ENCODE data around the gene IMMP2L.
A peak's percentile ranks its signal among the peaks of the same experiment; 100 is the strongest.

Gene IMMP2L

GRCh38 chr7:111199643-111200042 is 362.6 kb downstream of the IMMP2L start:
- no peak overlapping the region for H3K9ac ChIP-seq (ENCODE audit: low read depth, low read length, poor library complexity, severe bottlenecking)
- H3F3A ChIP-seq (ENCODE audit: low read depth) = 0 out of 2 replicates have a peak, but pooled peaks cover 2% of the 10 kb centered on the region
- no peaks in the 10 kb centered on the region for H4K20me1 ChIP-seq (ENCODE audit: insufficient read depth, low read length, poor library complexity, severe bottlenecking)
- H3K36me3 ChIP-seq (ENCODE audit: insufficient read depth, low read length) = no peaks in the 10 kb centered on the region
- peak overlapping the region; percentile 58 for H3K4me2 ChIP-seq (ENCODE audit: low read depth, low read length, poor library complexity, severe bottlenecking)
- no peak overlapping the region for H2AFZ ChIP-seq (ENCODE audit: low read length)
- H3K4me3 ChIP-seq (ENCODE audit: low read length, poor library complexity, severe bottlenecking) = peak overlapping the region; percentile 41
- H3K27me3 ChIP-seq (ENCODE audit: insufficient read depth, low read length, poor library complexity, severe bottlenecking) = no peaks in the 10 kb centered on the region
- no peaks in the 10 kb centered on the region; the same call in 1 of the 2 replicates for H3K9me3 ChIP-seq (ENCODE audit: insufficient read depth, low read depth, low read length)
- no peaks in the 10 kb centered on the region for H3K9me2 ChIP-seq (replicated peaks; ENCODE audit: low read depth, low read length)
- no peaks in the 10 kb centered on the region for H3K79me2 ChIP-seq (ENCODE audit: insufficient read depth, low read length)
- TF ChIP-seq EZH2phosphoT487 (IDR thresholded peaks at IDR 0.05; ENCODE audit: borderline replicate concordance) = peak; percentile 75; the same call in 1 of the 2 replicates
- TF ChIP-seq CTCF (conservative IDR thresholded peaks at IDR 0.05; ENCODE audit: low read length) = no peak
- H3K4me1 ChIP-seq (ENCODE audit: insufficient read depth, low read length, poor library complexity, severe bottlenecking) = peaks cover 25% of the 10 kb centered on the region

DNA sequence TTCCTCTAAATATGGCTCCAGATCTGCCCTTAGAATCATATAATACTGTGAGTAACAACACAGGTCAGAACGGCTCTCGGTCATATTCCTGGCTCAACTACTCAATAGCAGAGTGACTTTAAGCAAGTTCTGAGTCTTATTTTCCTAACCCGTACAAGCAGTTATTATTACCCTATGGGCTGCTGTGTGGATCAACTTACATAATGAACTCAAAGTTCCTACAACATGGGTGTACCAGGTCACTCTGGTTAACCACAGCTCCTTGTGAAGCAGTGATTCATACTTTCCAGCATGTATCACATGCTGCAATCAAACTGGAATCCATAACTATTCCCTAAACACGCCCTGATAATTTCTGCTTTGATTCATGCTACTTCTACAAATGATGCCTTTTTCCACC is 364.0 kb downstream of the IMMP2L start:
- Histone ChIP-seq H3K4me1 (ENCODE audit: insufficient read depth, low read length, poor library complexity, severe bottlenecking) (peaks cover 25% of the 10 kb centered on the region), H2AFZ (ENCODE audit: low read length) (no peak overlapping the region), H3K9me3 (ENCODE audit: insufficient read depth, low read depth, low read length) (no peaks in the 10 kb centered on the region; the same call in 1 of the 2 replicates), H3K4me2 (ENCODE audit: low read depth, low read length, poor library complexity, severe bottlenecking) (no peak overlapping the region), H4K20me1 (ENCODE audit: insufficient read depth, low read length, poor library complexity, severe bottlenecking) (no peaks in the 10 kb centered on the region), H3K36me3 (ENCODE audit: insufficient read depth, low read length) (no peaks in the 10 kb centered on the region), H3K9ac (ENCODE audit: low read depth, low read length, poor library complexity, severe bottlenecking) (no peak overlapping the region), H3K4me3 (ENCODE audit: low read length, poor library complexity, severe bottlenecking) (no peak overlapping the region), H3K9me2 (replicated peaks; ENCODE audit: low read depth, low read length) (no peaks in the 10 kb centered on the region), H3K79me2 (ENCODE audit: insufficient read depth, low read length) (no peaks in the 10 kb centered on the region), H3K27me3 (ENCODE audit: insufficient read depth, low read length, poor library complexity, severe bottlenecking) (no peaks in the 10 kb centered on the region), H3F3A (ENCODE audit: low read depth) (0 out of 2 replicates have a peak, but pooled peaks cover 2% of the 10 kb centered on the region)
- TF ChIP-seq CTCF (conservative IDR thresholded peaks at IDR 0.05; ENCODE audit: low read length) (no peak), EZH2phosphoT487 (IDR thresholded peaks at IDR 0.05; ENCODE audit: borderline replicate concordance) (no peak)

GRCh38 chr7:111196655-111197054 is 365.6 kb downstream of the IMMP2L start:
- Histone ChIP-seq H3K4me2 (ENCODE audit: low read depth, low read length, poor library complexity, severe bottlenecking) (no peak overlapping the region), H2AFZ (ENCODE audit: low read length) (no peak overlapping the region), H3K27me3 (ENCODE audit: insufficient read depth, low read length, poor library complexity, severe bottlenecking) (no peaks in the 10 kb centered on the region), H3K4me3 (ENCODE audit: low read length, poor library complexity, severe bottlenecking) (no peak overlapping the region), H3K9ac (ENCODE audit: low read depth, low read length, poor library complexity, severe bottlenecking) (no peak overlapping the region), H3K4me1 (ENCODE audit: insufficient read depth, low read length, poor library complexity, severe bottlenecking) (peaks cover 37% of the 10 kb centered on the region), H3K9me3 (ENCODE audit: insufficient read depth, low read depth, low read length) (no peaks in the 10 kb centered on the region), H3K79me2 (ENCODE audit: insufficient read depth, low read length) (no peaks in the 10 kb centered on the region), H3K9me2 (replicated peaks; ENCODE audit: low read depth, low read length) (no peaks in the 10 kb centered on the region), H3F3A (ENCODE audit: low read depth) (0 out of 2 replicates have a peak, but pooled peaks cover 2% of the 10 kb centered on the region), H4K20me1 (ENCODE audit: insufficient read depth, low read length, poor library complexity, severe bottlenecking) (no peaks in the 10 kb centered on the region), H3K36me3 (ENCODE audit: insufficient read depth, low read length) (no peaks in the 10 kb centered on the region)
- TF ChIP-seq EZH2phosphoT487 (IDR thresholded peaks at IDR 0.05; ENCODE audit: borderline replicate concordance) = no peak
- TF ChIP-seq CTCF (conservative IDR thresholded peaks at IDR 0.05; ENCODE audit: low read length) = no peak

All from Loucy (cell line).